ENCODE results near the gene AMPD2.

Gene AMPD2

GRCh38 chr1:109619576-109620400 is at the start of gene AMPD2, which contains the start of gene GNAT2:
TSS of gene AMPD2 (plus strand) at chr1:109619837. CDS start at chr1:109621176, 1,339 bp downstream.
TSS of gene GNAT2 (minus strand) at chr1:109619616. CDS start at chr1:109612870, 6,746 bp downstream.
- DNase-seq, result peak; percentile 84

- no peak for DNase-seq
These were observed 49.2 kb upstream of the AMPD2 start for GRCh38 chr1:109570414-109570813.

- DNase-seq, result no peak
These were observed 45.9 kb upstream of the AMPD2 start for GRCh38 chr1:109573785-109574184.

- DNase-seq, result no peak
These were observed 40.6 kb upstream of the AMPD2 start for GRCh38 chr1:109578947-109579443.

- DNase-seq, result no peak
These were observed 40.1 kb upstream of the AMPD2 start for GRCh38 chr1:109579491-109579890.

- DNase-seq, result no peak
These were observed 37.6 kb upstream of the AMPD2 start for GRCh38 chr1:109582021-109582420.

GRCh38 chr1:109584766-109585165 is 34.9 kb upstream of the AMPD2 start:
- no peak for DNase-seq

- DNase-seq, result no peak
These were observed 33.6 kb upstream of the AMPD2 start for GRCh38 chr1:109586055-109586454.

GRCh38 chr1:109589177-109589576 is 30.5 kb upstream of the AMPD2 start:
- no peak for DNase-seq

- DNase-seq, result no peak
These were observed 30.0 kb upstream of the AMPD2 start for GRCh38 chr1:109589679-109590078.

GRCh38 chr1:109592916-109593315 is 26.7 kb upstream of the AMPD2 start:
- DNase-seq, result no peak

- DNase-seq, result no peak
These were observed 24.1 kb upstream of the AMPD2 start for GRCh38 chr1:109595531-109595930.

GRCh38 chr1:109598156-109598555 is 21.5 kb upstream of the AMPD2 start:
- DNase-seq, result no peak

- no peak for DNase-seq
These were observed 21.0 kb upstream of the AMPD2 start for GRCh38 chr1:109598655-109599054.

- DNase-seq, result no peak
These were observed 16.4 kb upstream of the AMPD2 start for GRCh38 chr1:109603229-109603628.

- DNase-seq, result no peak
These were observed 14.3 kb upstream of the AMPD2 start for GRCh38 chr1:109605381-109605780.

- DNase-seq, result no peak
These were observed 9.8 kb upstream of the AMPD2 start for GRCh38 chr1:109609881-109610280.

GRCh38 chr1:109610609-109611307 is 8.9 kb upstream of the AMPD2 start:
- no peak for DNase-seq

GRCh38 chr1:109611308-109611990 is 8.2 kb upstream of the AMPD2 start:
- DNase-seq, result no peak

GRCh38 chr1:109613361-109614147 is 6.1 kb upstream of the AMPD2 start:
- DNase-seq, result no peak

GRCh38 chr1:109615879-109616278 is 3.8 kb upstream of the AMPD2 start:
- DNase-seq, result no peak

GRCh38 chr1:109616391-109616790 is 3.2 kb upstream of the AMPD2 start:
- DNase-seq, result no peak
